ENCODE results near the gene NRF1.

Gene NRF1

GRCh38 chr7:129785685-129786514 is 174.4 kb downstream of the NRF1 start:
- peak; percentile 62 for DNase-seq (ENCODE audit: low read depth)
- peak overlapping the region; percentile 45 for H3K4me3 ChIP-seq (ENCODE audit: low read depth, low read length)
- TF ChIP-seq, protein P1, sequence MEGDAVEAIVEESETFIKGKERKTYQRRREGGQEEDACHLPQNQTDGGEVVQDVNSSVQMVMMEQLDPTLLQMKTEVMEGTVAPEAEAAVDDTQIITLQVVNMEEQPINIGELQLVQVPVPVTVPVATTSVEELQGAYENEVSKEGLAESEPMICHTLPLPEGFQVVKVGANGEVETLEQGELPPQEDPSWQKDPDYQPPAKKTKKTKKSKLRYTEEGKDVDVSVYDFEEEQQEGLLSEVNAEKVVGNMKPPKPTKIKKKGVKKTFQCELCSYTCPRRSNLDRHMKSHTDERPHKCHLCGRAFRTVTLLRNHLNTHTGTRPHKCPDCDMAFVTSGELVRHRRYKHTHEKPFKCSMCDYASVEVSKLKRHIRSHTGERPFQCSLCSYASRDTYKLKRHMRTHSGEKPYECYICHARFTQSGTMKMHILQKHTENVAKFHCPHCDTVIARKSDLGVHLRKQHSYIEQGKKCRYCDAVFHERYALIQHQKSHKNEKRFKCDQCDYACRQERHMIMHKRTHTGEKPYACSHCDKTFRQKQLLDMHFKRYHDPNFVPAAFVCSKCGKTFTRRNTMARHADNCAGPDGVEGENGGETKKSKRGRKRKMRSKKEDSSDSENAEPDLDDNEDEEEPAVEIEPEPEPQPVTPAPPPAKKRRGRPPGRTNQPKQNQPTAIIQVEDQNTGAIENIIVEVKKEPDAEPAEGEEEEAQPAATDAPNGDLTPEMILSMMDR (IDR thresholded peaks at IDR 0.05; ENCODE audit: low read depth, low read length) = no peak
- TF ChIP-seq POLR2A (IDR thresholded peaks at IDR 0.05; ENCODE audit: extremely low read depth, insufficient read length) (no peak), MYC (IDR thresholded peaks at IDR 0.05; ENCODE audit: low read depth, low read length) (no peak)
- TF ChIP-seq, protein P2, sequence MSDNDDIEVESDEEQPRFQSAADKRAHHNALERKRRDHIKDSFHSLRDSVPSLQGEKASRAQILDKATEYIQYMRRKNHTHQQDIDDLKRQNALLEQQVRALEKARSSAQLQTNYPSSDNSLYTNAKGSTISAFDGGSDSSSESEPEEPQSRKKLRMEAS (IDR thresholded peaks at IDR 0.05; ENCODE audit: low read depth, low read length) = no peak

DNA sequence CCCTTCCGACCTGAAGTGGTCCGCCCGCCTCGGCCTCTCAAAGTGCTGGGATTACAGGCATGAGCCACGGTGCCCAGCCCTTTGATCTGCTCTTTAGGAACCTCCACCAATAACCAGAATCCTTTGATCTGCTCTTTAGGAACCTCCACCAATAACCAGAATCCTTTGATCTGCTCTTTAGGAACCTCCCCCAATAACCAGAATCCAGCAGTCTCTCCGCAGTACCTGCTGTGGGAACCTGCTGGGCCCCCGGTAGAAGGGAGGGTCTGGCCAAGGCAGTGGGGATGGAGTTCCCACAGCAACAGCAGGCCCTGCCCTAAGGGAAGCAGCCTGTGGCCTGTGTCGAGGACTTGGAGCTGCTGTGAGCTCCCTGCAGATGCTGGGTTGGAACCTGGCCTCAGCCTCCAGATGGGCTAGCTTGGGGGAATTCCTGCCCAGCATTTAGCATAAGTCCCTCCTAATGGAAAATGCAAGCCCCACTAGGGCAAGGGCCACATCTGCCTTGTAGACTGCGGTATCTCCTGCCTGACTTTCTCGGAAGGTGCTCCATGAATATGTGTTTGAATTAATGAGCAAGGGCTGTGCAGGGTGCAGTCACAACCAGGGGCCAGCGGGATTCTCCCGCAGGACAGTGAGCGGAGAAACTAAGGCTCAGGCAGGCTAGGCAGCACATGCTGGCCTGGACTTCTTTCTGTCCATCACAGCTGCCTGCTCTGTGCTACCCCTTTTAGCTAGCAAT is 175.5 kb downstream of the NRF1 start:
- no peak for DNase-seq (ENCODE audit: low read depth)
- TF ChIP-seq, protein P2 (IDR thresholded peaks at IDR 0.05; ENCODE audit: low read depth, low read length) = no peak
- TF ChIP-seq POLR2A (IDR thresholded peaks at IDR 0.05; ENCODE audit: extremely low read depth, insufficient read length) (no peak), MYC (IDR thresholded peaks at IDR 0.05; ENCODE audit: low read depth, low read length) (no peak)
- TF ChIP-seq, protein P1 (IDR thresholded peaks at IDR 0.05; ENCODE audit: low read depth, low read length) = no peak
- no peak overlapping the region for H3K4me3 ChIP-seq (ENCODE audit: low read depth, low read length)

DNA sequence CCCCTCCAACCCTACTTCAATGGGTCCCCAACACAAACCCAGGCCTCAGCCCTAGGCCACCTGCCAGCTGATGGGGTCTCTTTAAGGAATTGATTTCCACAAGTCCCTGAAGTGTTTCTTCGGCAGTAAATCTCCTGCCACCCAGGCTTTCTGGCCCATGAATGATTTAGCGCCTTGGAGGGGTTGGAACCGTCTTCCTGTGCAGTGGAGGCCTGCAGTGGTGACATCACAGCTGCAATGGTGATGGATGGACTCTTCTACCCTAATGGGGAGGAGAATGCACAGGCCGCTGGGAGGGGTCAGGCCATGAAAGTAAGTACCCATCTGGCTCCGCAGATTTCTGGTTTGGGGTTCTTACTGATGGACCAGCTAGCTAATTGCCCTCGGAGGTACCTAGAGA is 177.5 kb downstream of the NRF1 start:
- TF ChIP-seq POLR2A (IDR thresholded peaks at IDR 0.05; ENCODE audit: extremely low read depth, insufficient read length) (no peak), MYC (IDR thresholded peaks at IDR 0.05; ENCODE audit: low read depth, low read length) (no peak)
- TF ChIP-seq, protein P1 (IDR thresholded peaks at IDR 0.05; ENCODE audit: low read depth, low read length) = no peak
- TF ChIP-seq, protein P2 (IDR thresholded peaks at IDR 0.05; ENCODE audit: low read depth, low read length) = no peak
- no peak for DNase-seq (ENCODE audit: low read depth)
- H3K4me3 ChIP-seq (ENCODE audit: low read depth, low read length) = no peak overlapping the region

DNA sequence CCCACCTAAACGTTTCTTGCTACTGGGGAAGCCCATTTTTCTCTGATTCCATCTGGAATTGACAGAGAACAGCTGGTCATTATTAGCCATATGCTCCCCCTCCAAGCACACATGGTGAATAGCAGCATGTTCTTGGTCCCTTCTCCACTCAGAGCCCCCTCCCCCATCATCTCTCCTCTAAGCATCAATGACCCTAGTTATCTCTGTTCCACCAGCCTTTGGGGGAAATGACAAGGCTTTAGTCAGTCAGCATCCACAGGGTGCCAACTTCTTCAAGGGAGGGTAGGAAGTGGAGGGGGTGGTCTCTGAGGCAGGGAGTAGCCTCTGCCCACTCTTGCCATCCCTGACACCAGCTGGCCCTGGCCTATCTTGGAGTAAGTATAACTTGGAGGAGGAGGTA is 178.1 kb downstream of the NRF1 start:
- no peak for DNase-seq (ENCODE audit: low read depth)
- TF ChIP-seq, protein P1 (IDR thresholded peaks at IDR 0.05; ENCODE audit: low read depth, low read length) = no peak
- TF ChIP-seq POLR2A (IDR thresholded peaks at IDR 0.05; ENCODE audit: extremely low read depth, insufficient read length) (no peak), MYC (IDR thresholded peaks at IDR 0.05; ENCODE audit: low read depth, low read length) (no peak)
- TF ChIP-seq, protein P2 (IDR thresholded peaks at IDR 0.05; ENCODE audit: low read depth, low read length) = no peak
- no peak overlapping the region for H3K4me3 ChIP-seq (ENCODE audit: low read depth, low read length)

- DNase-seq (ENCODE audit: low read depth) = no peak
- TF ChIP-seq, protein P1 (IDR thresholded peaks at IDR 0.05; ENCODE audit: low read depth, low read length) = no peak
- TF ChIP-seq, protein P2 (IDR thresholded peaks at IDR 0.05; ENCODE audit: low read depth, low read length) = no peak
- no peak for TF ChIP-seq POLR2A (IDR thresholded peaks at IDR 0.05; ENCODE audit: extremely low read depth, insufficient read length)
- no peak for TF ChIP-seq MYC (IDR thresholded peaks at IDR 0.05; ENCODE audit: low read depth, low read length)
- no peak overlapping the region for H3K4me3 ChIP-seq (ENCODE audit: low read depth, low read length)
Measured at GRCh38 chr7:129790136-129790535, 178.6 kb downstream of the NRF1 start.
